ENCODE measurements around the gene FIS1. TPM values are rescaled to one million over a fixed set of nuclear protein-coding genes. Genes with fewer than 3 reads are reported as not detected.

FIS1 gene
- total and polyA plus RNA-seq, 11 donors: 204 to 491 (median 282) TPM

- no peak for TF ChIP-seq POLR2A (IDR thresholded peaks at IDR 0.05)
- TF ChIP-seq, protein P1, sequence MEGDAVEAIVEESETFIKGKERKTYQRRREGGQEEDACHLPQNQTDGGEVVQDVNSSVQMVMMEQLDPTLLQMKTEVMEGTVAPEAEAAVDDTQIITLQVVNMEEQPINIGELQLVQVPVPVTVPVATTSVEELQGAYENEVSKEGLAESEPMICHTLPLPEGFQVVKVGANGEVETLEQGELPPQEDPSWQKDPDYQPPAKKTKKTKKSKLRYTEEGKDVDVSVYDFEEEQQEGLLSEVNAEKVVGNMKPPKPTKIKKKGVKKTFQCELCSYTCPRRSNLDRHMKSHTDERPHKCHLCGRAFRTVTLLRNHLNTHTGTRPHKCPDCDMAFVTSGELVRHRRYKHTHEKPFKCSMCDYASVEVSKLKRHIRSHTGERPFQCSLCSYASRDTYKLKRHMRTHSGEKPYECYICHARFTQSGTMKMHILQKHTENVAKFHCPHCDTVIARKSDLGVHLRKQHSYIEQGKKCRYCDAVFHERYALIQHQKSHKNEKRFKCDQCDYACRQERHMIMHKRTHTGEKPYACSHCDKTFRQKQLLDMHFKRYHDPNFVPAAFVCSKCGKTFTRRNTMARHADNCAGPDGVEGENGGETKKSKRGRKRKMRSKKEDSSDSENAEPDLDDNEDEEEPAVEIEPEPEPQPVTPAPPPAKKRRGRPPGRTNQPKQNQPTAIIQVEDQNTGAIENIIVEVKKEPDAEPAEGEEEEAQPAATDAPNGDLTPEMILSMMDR (IDR thresholded peaks at IDR 0.05): no peak
- peaks cover 0 to 9% (median 8%) of the 10 kb centered on the region in 12 donors for H3K4me1 ChIP-seq
- H3K4me3 ChIP-seq: no peak overlapping the region
- intact Hi-C loops (cut with DNase I): loop anchor here in 3 of 10 donors (10.0 kb wide), 1 partner anchor 53 kb away; no protein-coding TSS in a partner anchor
- no peaks in the 10 kb centered on the region for H3K9me3 ChIP-seq
- H3K27ac ChIP-seq: no peak overlapping the region
- H3K36me3 ChIP-seq: no peaks in the 10 kb centered on the region
- no peak for DNase-seq
- ATAC-seq: no peak
- 60 to 68% (median 63%) methylated on average over 16 to 21 of the region's 21 CpGs for WGBS, 4 donors
- H3K27me3 ChIP-seq: peaks cover 16 to 88% (median 34%) of the 10 kb centered on the region in 9 donors
These were observed 46.9 kb downstream of the FIS1 start for GRCh38 chr7:101197991-101198390.

DNA sequence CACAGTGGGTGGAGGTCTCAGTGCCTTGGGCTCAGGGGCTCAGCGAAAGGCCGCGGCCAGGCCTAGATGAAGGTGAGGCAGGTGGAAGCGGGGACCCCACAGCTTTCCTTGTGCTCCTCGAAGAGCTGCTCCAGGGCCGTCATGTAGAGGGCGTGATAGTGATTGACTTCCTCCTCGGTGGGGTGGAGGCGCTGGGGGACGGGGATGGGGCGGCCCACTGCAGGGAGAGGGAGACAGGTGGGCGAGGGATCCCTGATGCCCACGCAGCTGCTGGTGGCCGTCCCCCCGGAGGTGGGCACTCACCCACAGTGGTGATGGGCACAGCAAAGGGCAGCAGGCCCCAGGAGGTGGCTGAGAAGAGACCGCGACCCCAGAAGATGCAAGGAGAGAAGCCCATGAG lies 49.0 kb downstream of the FIS1 start:
- Histone ChIP-seq H3K4me1 (no peaks in the 10 kb centered on the region), H3K9me3 (no peaks in the 10 kb centered on the region), H3K27me3 (peaks cover 0 to 67% (median 13%) of the 10 kb centered on the region in 9 donors), H3K36me3 (no peaks in the 10 kb centered on the region), H3K4me3 (no peak overlapping the region), H3K27ac (no peak overlapping the region)
- WGBS, 4 donors: 80 to 86% (median 83%) methylated on average over 17 of the region's 17 CpGs
- ATAC-seq (no peak), DNase-seq (no peak)
- TF ChIP-seq, protein P1 (IDR thresholded peaks at IDR 0.05): no peak
- no peak for TF ChIP-seq POLR2A (IDR thresholded peaks at IDR 0.05)
- intact Hi-C loops (cut with DNase I): loop anchor here in 3 of 10 donors (10.0 kb wide), 1 partner anchor 51 kb away; no protein-coding TSS in a partner anchor

Other genes with a start within 250 kb of the FIS1 start
- gene MUC17, start 225.0 kb downstream of the FIS1 start, total RNA-seq: not detected
- gene MUC17, start 225.0 kb downstream of the FIS1 start, polyA plus RNA-seq: not detected
- gene TRIM56, start 159.6 kb downstream of the FIS1 start, total RNA-seq: 10 to 100 TPM in 8 of 9 donors, 1 to 10 TPM in 1; 7.9 to 37.4 (median 14.7) TPM
- gene TRIM56, start 159.6 kb downstream of the FIS1 start, polyA plus RNA-seq: 10 to 100 TPM; 10.7 to 12.7 TPM
- 100 to 1,000 TPM in 1 of 9 donors, 10 to 100 TPM in 4, 1 to 10 TPM in 4; 1.3 to 153 (median 13.9) TPM for gene SERPINE1, start 118.0 kb downstream of the FIS1 start, total RNA-seq
- 100 to 1,000 TPM in 1 of 2 donors, 1 to 10 TPM in 1; 3.4 to 595 TPM for gene SERPINE1, start 118.0 kb downstream of the FIS1 start, polyA plus RNA-seq
- gene AP1S1, start 90.6 kb downstream of the FIS1 start, total RNA-seq: 10 to 100 TPM in 8 of 9 donors, 1 to 10 TPM in 1; 9.9 to 24.5 (median 12.8) TPM
- gene AP1S1, start 90.6 kb downstream of the FIS1 start, polyA plus RNA-seq: 10 to 100 TPM; 15.9 to 41.8 TPM
- gene VGF, start 79.5 kb downstream of the FIS1 start, total RNA-seq: under 1 TPM in 2 of 9 donors, not detected in 7; 0.09 to 0.19 TPM
- gene VGF, start 79.5 kb downstream of the FIS1 start, polyA plus RNA-seq: under 1 TPM in 1 of 2 donors, not detected in 1; 0.14 TPM
- under 1 TPM in 1 of 9 donors, not detected in 8; 0.23 TPM for gene NAT16, start 64.8 kb downstream of the FIS1 start, total RNA-seq
- not detected for gene NAT16, start 64.8 kb downstream of the FIS1 start, polyA plus RNA-seq
- gene MOGAT3, start 44.0 kb downstream of the FIS1 start, total RNA-seq: not detected
- not detected for gene MOGAT3, start 44.0 kb downstream of the FIS1 start, polyA plus RNA-seq
- 10 to 100 TPM; 27.4 to 77.6 (median 42.0) TPM for gene PLOD3, start 27.5 kb downstream of the FIS1 start, total RNA-seq
- 10 to 100 TPM; 22.2 to 55.2 TPM for gene PLOD3, start 27.5 kb downstream of the FIS1 start, polyA plus RNA-seq
- gene ZNHIT1, start 26.9 kb downstream of the FIS1 start, total RNA-seq: 10 to 100 TPM; 47.0 to 88.1 (median 51.3) TPM
- gene ZNHIT1, start 26.9 kb downstream of the FIS1 start, polyA plus RNA-seq: 100 to 1,000 TPM in 1 of 2 donors, 10 to 100 TPM in 1; 89.8 to 156 TPM
- gene CLDN15, start 7.3 kb downstream of the FIS1 start, total RNA-seq: 10 to 100 TPM in 1 of 9 donors, 1 to 10 TPM in 8; 1.4 to 37.6 (median 2.2) TPM
- 1 to 10 TPM; 1.9 to 3.6 TPM for gene CLDN15, start 7.3 kb downstream of the FIS1 start, polyA plus RNA-seq
- 10 to 100 TPM; 15.7 to 39.3 (median 30.0) TPM for gene IFT22, start 76.7 kb upstream of the FIS1 start, total RNA-seq
- gene IFT22, start 76.7 kb upstream of the FIS1 start, polyA plus RNA-seq: 10 to 100 TPM; 14.8 to 38.0 TPM
- gene COL26A1, start 117.8 kb upstream of the FIS1 start, total RNA-seq: 1 to 10 TPM in 1 of 9 donors, under 1 TPM in 1, not detected in 7; 0.08 to 2.1 TPM
- not detected for gene COL26A1, start 117.8 kb upstream of the FIS1 start, polyA plus RNA-seq